HG02763 (cell line): ENCODE measurements around the gene GPR26.

ENCODE experiments used
- ATAC-seq: cut with Tn5 transposase; IDR thresholded peaks from one replicate; pipeline ENCODE4 v1.9.1; 2021; ENCODE audit warnings: mild to moderate bottlenecking, moderate library complexity; ENCODE audit not compliant: unreplicated experiment

The GPR26 gene, protein sequence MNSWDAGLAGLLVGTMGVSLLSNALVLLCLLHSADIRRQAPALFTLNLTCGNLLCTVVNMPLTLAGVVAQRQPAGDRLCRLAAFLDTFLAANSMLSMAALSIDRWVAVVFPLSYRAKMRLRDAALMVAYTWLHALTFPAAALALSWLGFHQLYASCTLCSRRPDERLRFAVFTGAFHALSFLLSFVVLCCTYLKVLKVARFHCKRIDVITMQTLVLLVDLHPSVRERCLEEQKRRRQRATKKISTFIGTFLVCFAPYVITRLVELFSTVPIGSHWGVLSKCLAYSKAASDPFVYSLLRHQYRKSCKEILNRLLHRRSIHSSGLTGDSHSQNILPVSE

DNA sequence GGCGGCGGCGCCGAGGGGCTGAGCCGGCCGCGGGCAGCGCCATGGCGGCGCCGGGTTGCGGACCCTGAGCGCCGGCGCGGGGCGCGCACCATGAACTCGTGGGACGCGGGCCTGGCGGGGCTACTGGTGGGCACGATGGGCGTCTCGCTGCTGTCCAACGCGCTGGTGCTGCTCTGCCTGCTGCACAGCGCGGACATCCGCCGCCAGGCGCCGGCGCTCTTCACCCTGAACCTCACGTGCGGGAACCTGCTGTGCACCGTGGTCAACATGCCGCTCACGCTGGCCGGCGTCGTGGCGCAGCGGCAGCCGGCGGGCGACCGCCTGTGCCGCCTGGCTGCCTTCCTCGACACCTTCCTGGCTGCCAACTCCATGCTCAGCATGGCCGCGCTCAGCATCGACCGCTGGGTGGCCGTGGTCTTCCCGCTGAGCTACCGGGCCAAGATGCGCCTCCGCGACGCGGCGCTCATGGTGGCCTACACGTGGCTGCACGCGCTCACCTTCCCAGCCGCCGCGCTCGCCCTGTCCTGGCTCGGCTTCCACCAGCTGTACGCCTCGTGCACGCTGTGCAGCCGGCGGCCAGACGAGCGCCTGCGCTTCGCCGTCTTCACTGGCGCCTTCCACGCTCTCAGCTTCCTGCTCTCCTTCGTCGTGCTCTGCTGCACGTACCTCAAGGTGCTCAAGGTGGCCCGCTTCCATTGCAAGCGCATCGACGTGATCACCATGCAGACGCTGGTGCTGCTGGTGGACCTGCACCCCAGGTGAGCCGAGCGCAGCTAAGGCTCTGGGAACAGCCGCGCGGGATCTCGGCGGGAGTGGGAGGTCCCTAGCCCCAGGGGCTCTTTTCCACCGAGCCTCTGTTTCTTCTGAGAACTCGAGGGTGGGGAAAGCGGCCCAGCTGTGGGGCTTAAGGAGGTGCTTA lies at the start of gene GPR26:
TSS of gene GPR26 (plus strand) at position 38 of the 919 bp plus-strand sequence. CDS start at position 91, 53 bp downstream.
- ATAC-seq, result no peak

DNA sequence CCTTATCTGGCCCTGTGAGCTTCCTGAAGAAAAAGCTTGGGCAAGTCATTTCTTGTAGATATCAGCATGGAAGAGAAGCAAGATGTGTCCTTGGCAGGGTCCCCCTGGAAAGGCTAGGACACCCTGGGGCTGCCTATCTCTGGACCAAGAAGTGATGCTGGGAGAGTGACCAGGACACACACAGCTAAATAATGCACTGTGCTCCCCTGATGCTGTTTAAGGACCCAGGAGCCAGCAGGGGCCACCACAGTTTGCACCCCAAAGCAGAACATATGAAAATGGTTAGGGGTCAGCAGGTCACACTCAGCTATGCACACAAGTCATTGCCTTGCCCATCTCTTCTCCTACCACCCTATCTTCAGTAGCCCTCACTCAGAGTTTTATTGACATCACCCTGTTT lies 47.9 kb upstream of the GPR26 start:
- ATAC-seq, result no peak

DNA sequence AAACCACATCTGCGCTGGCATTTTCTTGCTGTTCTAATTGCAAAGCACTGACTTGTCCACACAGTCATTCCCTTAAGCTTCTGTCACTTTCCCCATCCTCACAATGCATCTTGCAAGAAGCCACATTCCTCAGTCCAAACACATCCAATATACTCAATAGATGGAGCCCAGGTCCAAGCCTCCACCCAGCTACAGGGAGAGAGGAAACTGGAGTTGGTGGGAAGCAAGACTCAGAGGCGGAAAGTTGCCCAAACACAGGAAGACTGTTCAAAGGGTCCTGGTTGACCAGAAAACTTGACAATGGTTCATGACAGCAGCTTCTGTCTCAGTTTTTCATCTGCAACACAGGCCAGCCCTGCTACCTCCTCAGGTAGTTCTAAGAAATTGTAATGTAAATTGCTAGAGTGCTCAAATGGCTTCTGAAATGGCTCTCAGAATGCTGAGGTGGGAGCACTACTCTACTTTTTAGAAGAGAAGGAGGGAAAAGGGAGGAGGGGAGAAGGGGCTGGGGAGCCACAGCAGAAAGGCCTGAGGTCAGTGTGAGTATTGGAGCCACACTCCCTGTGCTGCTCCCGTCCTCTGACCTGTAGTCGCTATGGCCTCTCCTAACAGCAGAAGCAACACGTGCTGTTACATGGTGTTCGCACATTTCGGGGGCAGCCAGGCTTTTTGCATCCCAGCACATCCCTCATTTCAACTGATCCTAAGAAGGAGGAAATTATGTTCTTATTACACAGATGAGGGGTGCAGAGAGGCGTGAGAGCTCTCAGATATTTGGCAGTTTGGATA lies 46.9 kb upstream of the GPR26 start:
- no peak for ATAC-seq

DNA sequence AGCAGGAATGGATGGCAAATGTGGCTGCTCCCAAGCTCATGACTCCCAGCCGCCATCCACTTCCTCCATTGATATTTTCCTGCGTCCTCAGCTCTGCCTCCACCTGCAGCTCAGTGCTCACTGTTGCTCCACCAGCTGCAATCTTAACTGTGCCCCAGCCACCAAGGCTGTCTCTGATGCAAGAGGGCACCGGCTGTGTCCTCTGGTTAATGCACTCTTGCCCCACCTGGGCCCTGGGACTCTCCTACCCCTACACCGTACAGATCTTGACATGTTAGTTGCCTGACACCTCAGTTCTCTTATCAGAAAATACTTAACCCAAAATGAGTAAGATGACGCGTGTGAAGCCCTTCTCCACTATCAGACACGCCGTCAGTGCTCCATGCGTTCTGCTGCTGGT lies 45.5 kb upstream of the GPR26 start:
- no peak for ATAC-seq

DNA sequence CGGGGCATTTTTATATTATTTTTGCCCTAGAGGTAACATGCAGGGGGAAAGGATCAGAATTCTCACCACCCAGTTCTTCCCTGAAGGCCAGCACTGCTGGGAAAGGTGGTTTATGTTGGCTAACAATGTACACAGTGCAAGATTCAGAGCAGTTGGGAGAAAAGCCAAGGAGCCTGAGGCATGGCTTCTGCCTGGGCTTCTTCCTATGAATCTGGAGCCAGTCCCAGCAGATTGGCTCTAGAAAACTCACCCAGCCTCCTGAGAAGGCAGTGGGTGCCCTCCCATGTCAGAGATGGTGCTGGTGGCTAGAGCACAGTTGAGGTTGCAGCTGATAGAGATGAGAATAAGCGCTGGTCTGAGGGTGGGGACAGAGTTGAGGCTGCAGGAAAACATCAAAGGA lies 44.7 kb upstream of the GPR26 start:
- no peak for ATAC-seq

DNA sequence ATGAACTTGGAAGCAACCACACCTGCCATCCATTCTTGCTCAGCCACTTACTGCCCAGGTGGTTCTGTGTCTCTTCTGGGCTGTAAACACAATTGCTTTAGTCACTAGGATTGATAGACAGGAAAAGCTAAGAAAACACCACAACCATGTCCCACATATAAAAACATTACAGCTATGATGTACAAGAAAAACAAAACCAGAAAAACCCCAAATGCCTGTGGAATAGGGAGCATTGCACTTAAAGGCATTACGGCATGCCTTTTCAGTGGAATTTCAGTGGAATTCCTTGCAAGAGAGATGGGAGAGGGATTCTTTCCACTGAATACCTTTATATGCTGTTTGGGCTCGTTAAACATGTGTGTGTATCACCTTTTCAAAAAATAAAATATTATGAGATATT lies 44.2 kb upstream of the GPR26 start:
- no peak for ATAC-seq

DNA sequence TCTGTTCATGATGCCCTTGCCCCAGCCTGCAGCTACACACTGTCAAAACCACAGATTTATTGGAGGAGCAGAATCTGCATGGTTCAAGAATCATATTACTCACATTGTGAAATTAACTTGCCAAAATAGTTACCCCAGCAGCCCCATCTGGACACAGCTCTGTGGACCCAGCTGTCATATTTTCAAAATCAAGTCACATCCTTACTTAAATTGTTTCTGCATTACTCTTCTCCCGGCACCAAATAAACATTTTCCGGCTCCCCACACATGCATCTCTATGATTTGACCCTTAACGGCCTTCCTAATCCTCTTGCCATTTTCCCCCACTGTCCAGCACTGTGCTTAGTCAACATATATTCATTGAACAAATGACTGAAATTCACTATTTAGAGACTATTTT lies 43.8 kb upstream of the GPR26 start:
- no peak for ATAC-seq

DNA sequence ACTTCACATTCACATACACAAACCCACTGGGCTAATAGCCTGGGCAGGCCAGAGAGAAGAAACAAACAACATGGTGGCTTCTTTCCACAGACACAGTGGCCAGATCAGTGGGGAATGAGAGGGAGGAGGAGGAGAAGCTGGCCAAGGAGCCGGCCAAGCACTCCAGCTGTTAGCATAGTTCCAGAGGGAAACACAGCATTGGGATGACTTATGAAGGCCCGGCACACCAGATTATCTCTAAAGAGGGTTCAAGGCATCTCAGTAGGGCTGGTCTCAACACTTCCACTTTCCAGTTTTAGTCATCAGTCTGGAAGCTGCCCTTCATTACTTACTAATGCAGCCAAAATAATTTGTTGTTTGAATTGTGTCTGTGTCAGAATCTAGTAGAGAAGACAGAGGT lies 42.1 kb upstream of the GPR26 start:
- no peak for ATAC-seq

DNA sequence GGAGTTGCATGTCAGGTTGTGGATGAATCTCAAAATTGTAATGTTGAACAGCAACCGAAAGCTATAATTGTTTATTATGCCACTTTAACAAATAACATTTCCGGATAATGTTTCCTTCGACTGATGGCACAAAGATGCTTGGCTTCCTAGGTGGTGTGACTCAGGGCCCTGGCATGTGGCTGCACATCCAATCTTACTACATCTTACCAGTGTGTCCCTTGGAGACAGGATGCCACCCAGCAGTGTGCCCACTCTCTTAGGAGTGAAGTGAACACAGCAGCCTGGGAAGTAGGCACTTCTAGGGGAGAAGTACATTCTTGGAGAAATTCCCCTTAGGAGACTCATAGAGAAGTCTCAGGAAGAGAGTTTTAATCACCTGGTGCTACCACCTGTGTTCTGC lies 33.0 kb upstream of the GPR26 start:
- no peak for ATAC-seq

DNA sequence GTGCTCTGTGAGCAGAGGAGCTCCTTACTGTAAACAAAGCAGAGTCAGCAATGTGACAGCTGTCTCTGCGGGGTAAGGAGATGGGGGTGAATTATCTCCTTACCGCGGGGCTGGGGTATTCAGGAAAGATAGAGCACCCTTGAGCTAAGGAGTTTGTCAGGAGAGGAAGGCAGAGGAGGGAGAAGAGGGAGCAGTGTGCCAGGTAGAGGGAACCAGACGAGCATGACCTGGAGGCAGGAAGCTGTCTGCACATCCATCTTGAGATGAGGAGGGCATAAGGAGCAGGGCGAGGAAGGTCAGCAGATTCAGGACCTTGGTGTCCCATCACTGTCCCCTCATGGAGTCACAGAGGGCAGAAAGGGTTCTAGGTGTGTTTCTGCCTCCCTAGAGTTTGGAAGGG lies 32.5 kb upstream of the GPR26 start:
- ATAC-seq, result no peak

DNA sequence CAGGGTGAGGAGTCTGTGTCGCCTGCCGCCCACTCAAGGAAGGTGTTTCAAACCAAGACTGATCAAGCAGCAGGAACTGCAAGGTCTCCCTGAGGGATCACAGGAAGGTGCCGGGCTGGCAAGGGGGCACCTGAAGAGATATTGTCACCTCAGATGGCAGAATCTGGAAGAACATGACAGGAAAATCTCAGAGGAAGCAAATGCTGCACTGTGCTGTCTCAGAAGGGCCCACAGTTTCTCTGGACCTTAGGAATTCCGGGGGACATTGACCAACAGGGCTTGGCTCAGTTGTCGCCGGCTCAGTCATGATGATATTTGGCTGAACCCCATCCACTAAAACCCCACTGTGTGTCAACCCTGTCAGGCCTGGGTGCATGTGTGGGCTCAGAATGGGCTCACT lies 31.9 kb upstream of the GPR26 start:
- ATAC-seq, result no peak

DNA sequence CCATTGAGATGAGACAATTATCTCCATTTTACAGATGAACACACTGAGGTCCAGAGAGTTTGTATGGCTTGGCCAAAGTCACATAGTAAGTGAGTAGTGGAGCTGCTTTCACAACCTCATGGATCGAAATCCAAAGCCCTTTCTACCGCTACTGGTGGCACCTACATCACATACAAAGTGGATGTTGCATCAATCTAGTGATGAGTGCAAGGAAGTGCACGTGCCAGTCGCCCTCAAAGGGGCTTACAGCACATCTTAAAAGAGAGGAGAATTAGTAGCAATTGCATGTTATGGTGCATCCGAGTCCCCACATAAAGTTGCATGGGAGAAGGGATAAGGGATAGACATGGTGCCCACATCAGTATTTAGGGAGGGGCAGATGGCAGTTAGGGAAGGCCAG lies 31.0 kb upstream of the GPR26 start:
- ATAC-seq, result no peak

DNA sequence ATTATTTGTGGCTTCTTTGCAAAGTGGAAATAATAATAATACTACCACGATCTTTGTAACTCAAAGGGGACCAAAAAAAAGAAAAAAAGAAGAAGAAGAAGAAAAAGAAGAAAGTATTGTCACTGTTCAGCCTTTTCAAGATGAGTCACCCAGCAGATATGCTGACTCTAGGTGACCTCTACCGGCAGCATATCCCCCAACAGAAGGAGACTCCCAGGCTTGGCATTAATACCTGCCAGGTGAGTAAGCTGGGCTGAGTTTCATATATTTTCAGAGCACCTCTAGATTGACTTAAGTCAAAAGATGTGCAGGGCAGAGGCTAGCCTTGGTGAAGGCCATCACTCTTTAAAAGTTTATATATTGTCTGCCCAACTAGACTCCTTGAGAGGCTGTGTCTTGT lies 30.4 kb upstream of the GPR26 start:
- ATAC-seq, result no peak

DNA sequence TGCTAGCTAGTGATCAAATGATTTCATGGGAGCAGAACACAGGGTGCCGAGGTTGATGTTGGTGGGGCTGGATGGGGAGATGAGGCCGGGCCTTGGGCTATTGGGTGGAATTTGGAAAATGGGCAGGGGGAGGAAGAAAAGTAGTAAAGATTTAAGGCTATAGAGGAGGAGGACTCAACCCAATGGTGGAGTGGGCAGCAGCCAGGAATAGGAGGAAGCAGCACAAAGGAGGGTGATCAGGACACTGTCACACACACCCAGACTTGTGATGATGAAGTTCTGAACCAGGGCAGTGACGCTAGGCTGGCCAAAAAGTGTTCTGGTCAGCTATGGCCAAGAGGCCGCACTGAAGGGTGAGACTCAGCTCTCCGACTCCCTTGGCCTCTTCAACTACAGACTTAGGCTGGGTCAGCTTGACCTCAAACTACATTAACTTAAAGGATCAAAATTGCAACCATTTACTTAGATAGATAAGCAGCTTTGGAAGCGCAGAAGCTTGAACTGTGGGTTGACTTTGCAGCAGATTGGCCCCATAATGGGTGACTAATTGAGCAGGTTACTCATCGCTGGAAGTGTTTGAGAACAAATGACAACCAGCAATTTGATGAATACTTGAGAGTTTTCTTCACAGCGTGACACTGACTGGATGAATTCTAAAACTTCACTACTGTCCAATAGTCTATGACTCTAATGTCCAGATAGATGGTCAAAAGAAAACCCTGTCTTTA lies 29.4 kb upstream of the GPR26 start:
- no peak for ATAC-seq

DNA sequence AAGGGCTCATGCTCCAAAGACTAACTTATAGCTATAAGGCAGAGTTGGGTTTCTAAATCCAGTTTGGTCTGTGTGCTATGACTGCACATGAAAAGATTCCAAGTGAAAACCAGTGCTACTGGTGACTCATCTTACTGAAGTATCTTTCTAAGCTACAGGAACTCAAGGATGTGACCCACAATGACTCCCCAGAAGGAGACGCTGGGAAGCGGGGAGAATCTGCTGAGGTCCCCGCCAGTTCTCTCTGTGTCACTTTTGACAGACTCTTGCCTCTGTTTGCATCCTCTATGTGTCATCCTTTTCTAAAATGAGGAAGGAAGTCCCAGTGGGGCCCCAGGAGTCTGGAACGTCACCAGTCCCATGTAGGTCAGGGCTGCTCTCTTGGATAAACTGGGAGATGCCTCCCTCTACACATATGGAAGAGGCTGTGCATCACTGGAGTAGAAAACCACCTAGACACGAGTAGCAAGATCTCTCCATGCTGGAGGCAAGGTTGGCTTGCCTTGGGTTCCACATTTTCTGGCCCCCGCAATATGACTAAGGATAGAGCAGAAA lies 28.8 kb upstream of the GPR26 start:
- no peak for ATAC-seq

DNA sequence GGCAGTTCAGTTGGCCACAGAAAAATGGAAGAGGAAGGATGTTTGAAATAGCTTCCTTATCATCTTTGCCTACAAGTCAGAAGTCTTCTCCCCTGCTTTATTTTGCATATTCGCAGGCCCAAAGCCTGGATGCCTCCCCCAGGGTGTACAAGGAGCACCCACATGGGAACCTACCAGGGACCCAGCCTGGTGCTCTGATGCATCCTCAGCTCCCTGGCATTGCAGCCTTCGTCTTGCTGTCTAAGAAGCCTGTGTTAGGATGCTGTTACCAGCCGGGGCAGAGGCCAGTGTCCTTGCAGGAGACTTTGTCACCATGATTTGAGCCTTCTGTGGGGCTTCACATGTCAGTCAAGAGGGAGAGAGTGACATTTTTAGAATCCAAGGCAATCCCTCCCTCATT lies 27.0 kb upstream of the GPR26 start:
- no peak for ATAC-seq

DNA sequence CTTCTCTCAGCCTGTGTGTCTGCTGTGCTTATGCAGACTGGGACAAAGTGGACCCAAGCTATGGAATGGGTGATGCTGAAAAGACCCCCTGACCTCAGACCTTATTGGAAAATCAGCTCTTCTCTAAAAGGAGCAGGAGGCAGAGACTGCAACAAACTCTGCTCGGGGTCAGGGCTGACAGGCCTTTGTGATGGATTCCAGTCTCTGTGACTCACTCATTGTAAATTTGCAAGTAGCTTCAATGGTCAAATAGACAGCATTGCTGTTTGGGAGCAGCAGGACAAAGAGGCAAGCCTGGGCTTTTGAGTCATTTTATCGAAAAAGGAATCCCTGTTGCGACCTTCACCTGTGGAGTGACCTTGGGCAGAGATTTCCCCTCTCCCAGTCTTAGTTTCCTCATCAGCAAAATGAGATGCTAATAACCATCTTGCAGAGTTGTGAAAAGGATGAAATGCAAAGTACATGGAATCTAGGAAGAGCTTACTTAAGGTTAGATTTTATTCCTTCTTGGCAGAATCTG lies 26.1 kb upstream of the GPR26 start:
- no peak for ATAC-seq

DNA sequence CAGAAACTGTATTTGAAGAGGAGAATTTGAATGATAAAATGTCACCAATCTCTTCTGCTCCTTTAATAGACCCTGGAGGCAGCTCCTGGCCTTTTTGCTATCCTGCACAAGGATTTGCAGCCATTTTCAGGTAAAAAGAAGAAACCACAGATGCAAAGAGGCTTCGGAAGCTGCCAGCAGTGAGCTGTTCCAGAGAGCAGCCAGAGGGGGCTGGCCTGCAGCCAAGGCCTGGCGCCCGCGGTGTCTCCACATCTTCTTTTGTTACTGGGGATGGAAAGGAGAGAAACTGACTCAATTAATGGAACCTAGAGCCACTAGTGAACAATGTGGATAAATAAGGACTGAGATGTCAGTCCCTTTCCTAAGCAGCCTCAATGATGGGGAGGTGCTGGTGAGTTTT lies 23.9 kb upstream of the GPR26 start:
- no peak for ATAC-seq

DNA sequence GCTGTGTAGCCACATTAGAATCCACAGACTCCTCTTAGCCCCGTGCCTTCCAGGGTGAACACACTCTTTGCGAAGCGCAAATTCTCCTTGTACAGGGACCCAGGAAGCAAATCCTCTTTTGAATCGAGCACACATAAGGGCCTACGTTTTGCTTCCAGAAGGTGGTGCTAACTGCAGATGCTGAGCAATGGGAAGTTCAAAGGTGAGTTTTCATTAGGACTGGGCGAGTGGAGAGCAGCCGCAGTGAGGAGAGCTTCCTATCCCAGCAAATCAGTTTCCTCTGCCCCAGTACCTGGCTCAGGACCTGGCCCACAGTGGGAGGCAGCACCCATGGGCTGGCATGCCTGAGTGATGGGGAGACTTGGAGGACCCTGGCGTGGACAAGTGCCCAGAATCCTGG lies 23.5 kb upstream of the GPR26 start:
- ATAC-seq, result no peak

DNA sequence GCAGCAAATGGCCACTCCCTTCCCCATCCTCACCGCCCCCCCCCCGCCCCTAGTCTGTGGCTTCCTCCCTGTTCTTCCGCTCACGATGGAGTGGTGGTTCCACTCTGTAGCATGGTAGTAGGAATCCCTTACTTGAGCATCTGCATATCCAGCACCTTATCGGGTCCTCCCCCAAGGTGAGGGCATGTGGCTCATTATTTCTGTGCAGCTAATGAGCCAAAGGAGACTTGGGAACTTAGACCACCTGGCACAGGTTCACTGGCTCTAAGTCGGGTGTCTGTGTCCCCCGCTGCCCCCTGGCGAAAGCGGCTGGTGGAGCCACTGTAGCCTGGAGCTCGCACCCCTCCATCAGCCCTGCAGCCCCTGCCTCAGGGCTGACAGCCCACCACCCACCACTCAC lies 22.8 kb upstream of the GPR26 start:
- no peak for ATAC-seq
